OCI-M2 (cell line): ENCODE measurements around the gene SMARCA4.
"Not testable (repeated sequence)": the region's sequence is repeated elsewhere in the genome, so short reads cannot be mapped to it uniquely, and the experiment has no call there.

Source experiments
- DNase-seq: peaks from one replicate; lab custom pipeline; 2025; ENCODE audit not compliant: unreplicated experiment; lab: John Stamatoyannopoulos, UW

SMARCA4 gene

DNA sequence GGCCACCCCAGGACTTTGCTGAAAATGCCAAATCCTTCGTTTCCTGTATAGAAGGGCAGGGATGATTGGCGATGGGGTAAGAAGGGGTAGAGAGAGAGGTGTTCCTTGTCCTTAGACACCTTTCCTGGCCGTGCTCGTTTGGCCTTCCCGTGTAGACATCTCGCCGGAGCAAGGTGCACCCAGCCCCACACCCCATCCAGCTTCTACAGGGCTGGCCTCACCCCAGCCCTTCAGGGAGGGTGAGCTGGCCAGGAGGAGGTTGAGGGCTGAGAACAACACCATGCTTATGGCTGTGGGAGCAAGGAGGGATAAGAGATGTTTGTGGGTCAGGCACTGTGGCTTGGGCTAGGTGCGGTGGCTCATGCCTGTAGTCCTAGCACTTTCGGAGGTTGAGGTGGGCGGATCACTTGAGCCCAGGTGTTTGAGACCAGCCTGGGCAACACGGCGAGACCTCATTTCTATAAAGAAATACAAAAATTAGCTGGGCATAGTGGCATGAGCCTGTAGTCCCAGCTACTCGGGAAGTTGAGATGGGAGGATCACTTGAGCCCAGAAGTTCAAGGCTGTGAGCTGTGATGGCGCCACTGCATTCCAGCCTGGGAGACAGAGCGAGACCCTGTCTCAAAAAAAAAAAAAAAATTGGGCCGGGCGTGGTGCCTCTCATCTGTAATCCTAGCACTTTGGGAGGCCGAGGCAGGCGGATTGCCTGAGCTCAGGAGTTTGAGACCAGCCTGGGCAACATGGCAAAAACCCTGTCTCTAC lies 15.5 kb downstream of the SMARCA4 start:
- no peak for DNase-seq

DNA sequence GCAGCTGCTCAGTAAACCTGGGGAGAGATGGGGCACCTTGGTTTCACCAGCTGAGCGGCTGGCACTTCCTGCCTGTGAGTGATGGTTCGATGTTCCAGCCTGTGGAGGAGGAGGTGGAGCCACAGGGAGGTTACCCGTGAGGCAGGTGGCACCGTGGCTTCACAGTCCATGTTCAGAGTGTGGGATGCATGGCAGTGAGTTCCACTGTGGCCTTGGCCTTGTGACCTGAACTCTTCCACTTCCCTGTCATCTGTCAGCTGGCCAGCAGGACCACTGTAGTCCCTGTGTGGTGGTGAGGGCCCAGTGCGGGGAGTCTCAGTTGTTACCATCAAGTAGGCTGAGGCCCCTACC lies 16.9 kb downstream of the SMARCA4 start:
- DNase-seq, result no peak

DNA sequence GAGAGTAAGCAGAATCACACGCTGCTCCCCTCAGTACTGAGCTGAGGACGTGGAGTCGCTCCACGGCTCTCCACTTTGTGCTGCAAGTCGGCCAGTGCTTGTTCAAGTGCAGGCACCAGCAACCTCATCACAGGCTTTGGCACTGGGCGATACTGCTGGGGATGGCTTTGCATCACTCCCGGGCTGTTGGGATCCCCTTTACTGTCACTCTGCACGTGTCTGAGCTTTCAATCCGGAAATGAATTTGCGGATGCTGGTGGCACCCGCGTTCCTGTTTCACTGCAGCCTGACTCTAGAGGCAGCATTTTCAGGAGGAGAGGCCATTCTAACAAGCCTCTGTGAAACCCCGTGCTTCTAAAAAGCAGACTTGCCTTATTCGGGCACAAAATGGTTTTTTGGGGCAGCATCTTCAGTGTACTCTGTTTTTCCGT lies 19.1 kb downstream of the SMARCA4 start:
- DNase-seq, result no peak

DNA sequence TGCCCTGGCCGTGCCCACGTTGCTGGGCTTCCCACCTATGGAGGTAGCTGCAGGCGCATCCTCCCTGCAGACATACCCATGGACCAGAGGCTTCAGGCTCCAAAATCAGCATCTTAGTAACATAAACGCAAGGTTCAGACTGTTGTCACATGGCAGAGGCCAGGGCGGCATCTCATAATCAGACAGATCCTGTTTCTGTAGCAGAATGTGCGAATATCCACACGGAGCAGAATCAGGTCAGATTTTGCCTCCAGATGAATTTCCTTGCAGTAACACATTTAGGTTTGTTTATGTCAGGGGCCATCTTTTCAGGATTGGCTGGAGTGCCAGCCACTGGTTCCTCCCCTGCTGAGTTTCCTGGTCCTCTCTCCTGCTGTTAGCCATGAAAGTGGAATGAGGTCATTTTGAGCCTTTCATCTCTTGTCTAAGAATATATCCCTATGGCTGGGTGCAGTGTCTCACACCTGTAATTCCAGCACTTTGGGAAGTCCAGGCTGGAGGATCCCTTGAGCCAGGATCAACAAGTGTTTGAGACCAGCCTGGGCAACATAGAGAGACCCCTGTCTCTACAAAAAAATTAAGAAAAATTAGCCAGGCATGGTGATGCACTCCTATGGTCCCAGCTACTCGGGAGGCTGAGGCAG lies 20.5 kb downstream of the SMARCA4 start:
- no peak for DNase-seq

DNA sequence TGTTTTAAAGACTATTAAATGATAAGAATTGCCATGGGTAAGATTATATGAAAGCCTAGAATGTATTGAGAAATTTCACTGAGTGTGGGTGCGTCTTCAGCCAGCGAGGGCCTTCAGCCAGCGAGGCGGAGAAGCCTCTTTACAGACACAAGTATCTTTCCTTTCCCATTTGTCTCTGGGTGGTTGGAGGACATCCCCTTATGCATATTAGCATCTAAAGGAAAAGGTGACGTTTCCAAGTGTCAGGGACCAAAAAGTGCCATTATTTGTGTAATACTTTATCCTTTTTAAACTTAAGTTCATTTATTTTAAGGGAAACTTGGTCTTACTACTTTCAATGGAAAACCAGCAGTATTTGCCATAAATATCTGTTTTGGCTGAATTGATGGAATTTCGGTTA lies 22.2 kb downstream of the SMARCA4 start:
- DNase-seq, result no peak

DNA sequence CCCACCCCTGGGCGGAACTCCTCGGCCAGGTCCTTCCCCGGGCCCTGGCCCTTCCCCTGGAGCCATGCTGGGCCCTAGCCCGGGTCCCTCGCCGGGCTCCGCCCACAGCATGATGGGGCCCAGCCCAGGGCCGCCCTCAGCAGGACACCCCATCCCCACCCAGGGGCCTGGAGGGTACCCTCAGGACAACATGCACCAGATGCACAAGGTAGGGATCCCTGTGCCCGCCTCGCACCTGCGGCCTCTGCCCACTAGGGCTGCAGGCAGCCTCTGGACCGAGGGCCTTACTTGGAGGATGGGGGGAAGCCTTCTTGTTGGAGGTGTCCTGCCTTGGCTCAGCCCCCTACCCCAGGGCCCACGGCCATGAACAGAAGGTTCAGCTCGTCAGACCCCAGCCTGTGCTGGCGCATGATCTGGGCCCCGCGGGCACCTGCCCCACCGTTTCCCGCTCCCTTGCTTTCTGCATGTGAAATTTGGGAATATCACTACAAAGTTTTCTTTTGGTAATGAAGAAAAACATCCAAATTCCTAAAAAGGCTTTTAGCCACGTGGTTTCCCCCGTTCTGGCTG lies 23.4 kb downstream of the SMARCA4 start:
- no peak for DNase-seq

DNA sequence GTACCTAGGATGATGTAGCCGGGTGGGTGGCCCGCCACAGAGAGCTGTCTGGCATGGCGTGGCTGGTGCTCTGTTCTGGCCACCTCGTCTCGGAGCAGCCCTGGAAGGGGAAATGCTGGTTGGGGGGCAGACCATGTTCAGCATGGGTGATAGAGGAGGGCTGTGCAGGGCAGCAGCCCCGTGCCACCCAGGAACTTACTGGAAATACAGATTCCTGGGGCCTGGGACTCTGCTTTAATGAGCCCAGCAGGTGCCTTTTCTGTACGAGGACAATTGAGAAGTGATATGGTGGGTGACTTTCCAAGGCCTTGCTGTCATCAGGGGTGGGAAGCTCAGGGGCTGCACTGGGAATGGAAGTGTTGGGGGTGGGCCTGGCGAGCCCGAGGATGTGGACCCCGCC lies 24.7 kb downstream of the SMARCA4 start:
- DNase-seq, result no peak

DNA sequence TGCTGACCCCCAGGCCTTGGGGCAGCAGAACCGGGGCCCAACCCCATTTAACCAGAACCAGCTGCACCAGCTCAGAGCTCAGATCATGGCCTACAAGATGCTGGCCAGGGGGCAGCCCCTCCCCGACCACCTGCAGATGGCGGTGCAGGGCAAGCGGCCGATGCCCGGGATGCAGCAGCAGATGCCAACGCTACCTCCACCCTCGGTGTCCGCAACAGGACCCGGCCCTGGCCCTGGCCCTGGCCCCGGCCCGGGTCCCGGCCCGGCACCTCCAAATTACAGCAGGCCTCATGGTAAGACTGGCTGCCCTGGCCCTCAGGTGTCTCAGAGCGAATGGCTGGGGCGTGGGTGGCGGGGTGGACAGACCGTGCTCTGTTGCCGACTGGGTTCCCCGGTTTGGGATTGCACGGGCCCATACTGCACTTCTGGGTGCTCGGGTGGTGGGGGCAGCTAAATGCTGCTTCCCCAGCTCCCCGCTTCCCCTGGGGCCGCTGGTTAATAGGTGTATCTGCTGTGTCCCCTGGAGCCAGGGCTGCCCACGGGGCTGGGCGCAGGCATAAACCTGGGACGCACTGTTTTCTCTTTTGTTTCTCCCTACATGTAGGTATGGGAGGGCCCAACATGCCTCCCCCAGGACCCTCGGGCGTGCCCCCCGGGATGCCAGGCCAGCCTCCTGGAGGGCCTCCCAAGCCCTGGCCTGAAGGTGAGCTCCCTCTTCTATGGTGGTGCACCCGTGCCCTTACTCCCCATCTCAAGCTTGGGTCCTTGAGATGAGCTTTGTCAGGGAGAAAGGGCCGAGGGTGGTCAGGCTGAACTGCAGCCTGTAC lies 25.7 kb downstream of the SMARCA4 start:
- DNase-seq, result no peak

DNA sequence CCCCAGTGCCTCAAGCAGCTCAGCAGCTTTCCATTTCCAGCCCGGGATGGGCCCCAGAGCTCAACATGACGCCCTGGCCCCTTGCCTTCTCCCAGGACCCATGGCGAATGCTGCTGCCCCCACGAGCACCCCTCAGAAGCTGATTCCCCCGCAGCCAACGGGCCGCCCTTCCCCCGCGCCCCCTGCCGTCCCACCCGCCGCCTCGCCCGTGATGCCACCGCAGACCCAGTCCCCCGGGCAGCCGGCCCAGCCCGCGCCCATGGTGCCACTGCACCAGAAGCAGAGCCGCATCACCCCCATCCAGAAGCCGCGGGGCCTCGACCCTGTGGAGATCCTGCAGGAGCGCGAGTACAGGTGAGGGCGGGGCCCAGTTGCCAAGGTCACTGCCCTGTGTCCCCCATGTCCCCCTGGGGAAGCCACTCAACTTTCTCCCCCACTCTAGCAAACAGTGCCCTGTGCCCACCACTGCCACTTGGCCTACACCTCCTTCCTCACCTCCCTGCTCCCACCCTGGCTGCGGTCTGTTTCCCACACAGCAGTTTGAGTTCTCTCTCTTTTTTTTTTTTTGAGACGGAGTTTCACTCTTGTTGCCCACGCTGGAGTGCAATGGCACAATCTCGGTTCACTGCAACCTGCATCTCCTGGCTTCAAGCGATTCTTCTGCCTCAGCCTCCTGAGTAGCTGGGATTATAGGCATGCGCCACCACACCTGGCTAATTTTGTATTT lies 26.9 kb downstream of the SMARCA4 start:
- no peak for DNase-seq

DNA sequence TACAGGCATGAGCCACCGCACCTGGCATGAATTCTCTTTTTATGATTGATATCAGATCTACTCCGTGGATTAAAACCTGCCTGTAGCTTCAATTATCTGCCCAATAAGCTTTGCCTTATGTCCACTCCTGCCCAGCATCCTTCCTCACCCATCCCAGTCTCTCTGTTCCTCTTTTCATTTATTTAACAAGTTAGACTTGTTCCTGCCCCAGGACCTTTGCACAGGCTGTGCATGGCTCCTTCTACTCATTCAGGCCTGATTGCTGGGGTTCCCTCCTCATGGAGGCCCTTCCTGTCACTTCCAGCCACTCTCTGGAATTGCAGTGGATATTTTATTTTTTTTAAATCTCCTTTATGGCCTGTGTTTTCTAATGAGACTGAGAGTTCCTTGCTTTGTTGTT lies 27.6 kb downstream of the SMARCA4 start:
- no peak for DNase-seq

DNA sequence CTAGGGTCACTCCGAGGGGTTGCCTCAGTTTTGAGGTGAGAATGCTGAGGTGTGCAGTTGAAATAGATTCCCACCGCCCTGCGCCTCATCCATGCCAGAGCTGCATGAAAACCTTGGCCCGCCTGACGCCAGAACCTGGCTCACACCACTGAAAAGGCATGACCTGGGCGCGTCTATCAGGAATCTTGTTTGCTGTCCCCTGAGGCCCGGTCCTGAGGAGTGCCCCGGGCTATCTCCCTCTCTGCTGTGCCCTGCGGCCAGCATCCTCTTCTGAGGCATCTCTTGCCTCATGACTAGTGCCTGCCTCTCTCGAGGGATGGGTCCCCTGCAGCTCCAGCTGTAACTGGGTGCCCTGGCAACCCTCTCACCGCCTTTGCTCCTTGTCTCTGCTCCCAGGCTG lies 28.1 kb downstream of the SMARCA4 start:
- DNase-seq, result no peak

DNA sequence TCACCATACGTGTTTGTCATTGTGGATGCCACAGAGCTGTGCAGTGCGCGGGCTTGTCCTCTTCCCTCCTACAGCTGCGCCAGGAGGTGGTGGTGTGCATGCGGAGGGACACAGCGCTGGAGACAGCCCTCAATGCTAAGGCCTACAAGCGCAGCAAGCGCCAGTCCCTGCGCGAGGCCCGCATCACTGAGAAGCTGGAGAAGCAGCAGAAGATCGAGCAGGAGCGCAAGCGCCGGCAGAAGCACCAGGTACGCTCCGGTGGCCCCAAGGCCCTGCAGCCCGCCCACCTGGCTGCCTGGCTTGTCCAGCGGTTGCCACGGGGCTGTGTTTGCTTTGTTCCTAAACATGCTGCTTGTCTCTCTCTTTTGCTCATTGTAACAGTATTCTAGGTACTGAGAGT lies 30.2 kb downstream of the SMARCA4 start:
- no peak for DNase-seq

DNA sequence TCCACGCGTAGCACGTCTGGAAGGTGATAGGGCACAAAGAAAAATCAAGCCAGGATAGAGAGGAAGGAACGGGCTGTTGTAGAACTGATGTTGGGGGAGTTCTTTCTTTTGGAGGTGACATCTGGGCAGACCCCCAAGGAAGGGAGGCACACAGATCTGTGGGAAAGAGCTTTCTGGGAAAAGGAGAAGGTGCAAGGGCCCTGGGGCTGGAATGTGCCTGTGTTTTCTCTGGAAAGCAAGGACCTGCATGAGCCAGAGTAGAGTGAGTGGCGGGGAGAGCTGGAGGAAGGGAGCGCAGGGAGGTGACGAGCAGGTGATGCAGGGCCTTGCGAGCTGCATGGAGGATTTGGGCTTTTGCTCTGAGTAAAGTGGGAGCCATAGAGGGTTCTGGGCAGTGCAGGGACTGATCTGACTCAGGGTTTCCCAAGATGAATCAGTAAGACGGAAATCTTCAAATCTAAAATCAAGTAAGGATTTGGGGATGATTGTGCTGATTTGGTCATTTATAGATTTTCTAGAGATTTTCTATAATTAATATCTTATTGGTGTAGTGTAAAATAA lies 30.8 kb downstream of the SMARCA4 start:
- no peak for DNase-seq

DNA sequence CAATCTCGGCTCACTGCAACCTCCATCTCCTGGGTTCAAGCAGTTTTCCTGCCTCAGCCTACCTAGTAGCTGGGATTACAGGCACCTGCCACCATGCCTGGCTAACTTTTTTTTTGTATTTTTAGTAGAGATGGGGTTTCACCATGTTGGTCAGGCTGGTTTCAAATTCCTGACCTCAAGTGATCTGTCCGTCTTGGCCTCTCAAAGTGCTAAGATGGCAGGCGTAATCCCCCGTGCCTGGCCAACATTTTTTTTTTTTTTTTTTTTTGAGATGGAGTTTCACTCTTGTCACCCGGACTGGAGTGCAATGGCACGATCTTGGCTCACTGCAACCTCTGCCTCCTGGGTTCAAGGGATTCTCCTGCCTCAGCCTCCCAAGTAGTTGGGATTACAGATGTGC lies 31.3 kb downstream of the SMARCA4 start:
- not testable (repeated sequence) for DNase-seq

DNA sequence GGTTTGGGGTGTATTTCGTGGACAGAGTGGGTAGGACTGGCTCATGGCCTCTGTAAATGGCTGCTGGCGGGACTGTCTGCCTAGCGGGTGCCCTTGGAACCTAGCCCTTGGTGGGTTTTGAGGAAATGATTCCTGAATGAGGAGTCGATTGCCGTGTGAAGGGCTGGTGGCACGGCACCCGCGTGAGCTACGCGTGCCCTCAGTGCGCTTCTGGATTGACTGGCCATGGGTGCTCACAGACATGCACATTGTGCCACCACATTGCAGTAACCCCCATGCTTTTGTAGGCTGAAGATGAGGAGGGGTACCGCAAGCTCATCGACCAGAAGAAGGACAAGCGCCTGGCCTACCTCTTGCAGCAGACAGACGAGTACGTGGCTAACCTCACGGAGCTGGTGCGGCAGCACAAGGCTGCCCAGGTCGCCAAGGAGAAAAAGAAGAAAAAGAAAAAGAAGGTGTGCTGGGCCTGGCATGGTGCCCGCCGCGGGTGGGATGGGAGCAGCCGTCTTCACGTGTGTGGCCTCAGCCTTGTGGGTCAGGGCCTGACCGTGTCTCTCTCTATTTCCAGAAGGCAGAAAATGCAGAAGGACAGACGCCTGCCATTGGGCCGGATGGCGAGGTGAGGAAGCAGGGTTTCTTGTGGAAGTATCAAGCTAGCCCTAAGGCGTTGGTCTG lies 35.2 kb downstream of the SMARCA4 start:
- no peak for DNase-seq

DNA sequence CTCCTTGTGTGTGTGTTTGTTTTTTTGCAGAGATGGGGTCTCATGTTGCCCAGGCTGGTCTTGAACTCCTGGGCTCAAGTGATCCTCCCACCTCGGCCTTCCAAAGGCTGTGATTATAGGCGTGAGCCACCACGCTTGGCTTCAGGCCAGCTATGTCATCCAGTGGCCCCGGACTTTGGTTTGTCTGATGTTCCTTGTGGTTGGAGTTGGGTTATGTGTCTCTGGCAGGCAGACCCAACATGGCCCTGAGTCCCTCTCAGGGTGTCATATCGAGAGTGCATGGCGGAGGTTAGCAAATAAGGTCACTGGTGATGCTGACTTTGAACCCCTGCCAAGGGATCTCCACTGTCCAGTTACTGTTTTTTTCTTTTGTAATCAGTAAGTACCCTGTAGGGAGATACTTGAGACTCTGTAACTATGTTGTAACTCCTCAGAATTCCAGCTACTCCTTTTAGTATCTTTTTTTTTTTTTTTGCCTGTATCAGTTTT lies 37.3 kb downstream of the SMARCA4 start:
- no peak for DNase-seq

DNA sequence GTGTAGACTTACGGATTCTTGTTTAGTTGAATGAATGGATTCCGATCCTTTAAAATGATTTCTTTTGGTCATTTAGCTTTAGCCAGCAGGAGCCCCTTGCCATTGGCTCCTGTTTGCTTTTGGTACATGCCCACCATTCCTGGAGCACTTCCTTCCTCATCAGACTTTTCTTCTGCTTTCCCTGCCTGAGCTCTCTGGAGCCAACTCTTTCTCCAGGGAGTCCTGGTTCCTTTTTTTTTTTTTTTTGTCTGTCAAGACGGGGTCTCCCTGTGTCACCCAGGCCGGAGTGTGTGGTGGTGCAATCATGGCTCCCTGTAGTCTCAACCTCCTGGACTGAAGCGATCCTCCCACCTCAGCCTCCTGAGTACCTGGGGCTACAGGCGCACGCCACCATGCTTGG lies 37.8 kb downstream of the SMARCA4 start:
- no peak for DNase-seq

DNA sequence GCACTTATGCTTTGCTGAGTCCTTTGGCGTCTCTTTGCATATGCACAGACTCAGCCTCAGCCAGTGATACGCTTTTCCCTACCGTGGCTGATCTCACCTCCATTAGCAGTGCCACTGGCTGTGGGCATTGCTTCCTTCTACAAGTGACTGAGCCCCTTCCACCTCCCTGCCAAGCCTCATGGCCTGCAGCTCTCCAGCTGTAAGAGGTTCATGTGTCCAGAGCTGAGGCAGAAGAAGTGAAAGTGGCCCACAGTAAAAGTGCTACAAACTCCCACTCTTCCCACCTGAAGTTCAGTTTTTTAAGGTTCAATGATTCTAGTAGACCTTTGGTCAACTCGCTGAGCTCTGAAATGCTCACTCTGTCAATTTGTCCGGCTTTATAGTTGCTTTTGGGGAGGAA lies 44.7 kb downstream of the SMARCA4 start:
- no peak for DNase-seq

DNA sequence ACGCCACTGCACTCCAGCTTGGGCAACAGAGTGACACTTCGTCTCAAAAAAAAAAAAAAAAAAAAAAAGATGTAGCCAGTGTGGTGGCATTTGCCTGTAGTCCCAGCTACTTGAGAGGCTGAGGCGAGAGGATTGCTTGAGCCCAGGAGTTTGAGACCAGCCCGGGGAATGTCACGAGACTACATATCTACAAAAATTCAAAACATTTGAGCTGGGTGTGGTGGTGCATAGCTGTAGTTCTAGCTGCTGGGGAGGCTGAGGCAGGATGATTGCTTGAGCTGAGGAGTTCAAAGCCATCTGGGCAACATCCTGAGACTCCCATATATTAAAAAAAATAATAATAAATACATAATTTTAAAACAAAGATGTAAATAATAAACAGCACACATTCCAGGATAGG lies 46.6 kb downstream of the SMARCA4 start:
- DNase-seq, result no peak

DNA sequence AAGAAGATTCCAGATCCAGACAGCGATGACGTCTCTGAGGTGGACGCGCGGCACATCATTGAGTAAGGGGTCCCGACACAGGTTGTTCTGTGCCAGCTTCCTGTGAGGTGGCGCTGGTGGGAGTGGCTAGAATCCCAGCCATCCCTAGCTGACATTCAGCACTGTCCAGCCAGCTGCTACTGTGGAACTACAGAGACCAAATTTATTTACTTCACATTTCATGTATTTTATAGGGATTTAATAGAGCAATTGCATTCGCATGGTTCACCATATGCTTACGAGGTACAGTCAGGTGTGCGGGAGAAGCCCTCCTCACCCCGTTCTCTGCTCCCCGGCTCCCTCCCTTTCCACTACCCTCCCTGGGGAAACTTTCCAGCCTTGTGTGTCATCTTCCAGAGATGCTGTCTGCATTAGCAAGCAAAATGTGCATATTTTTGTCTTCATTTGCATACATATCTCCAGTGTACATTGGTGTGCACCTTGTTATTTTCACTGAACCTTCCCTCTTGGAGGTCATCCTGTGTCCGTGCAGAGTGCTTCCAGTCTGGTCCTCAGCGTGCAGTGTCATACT lies 47.2 kb downstream of the SMARCA4 start:
- no peak for DNase-seq
